OCI-LY3 (cell line): Measurements from ENCODE around the gene CROCC2.

Source experiments
- H2AFZ ChIP-seq: fragments of 200-600, 300-600 bp; shearing (Covaris generic); 2 replicates; pipeline ENCODE4 v1.6.0; 2014; ENCODE audit warnings: antibody characterized with exemption, low read depth, low read length
- H3K27ac ChIP-seq: fragments of 200-600, 300-600 bp; sonication (generic); 2 replicates; pipeline ENCODE4 v1.5.1; 2014; ENCODE audit warnings: mild to moderate bottlenecking, low read length, moderate library complexity, mixed read lengths
- H3K27me3 ChIP-seq: fragments of 200-600, 300-600 bp; sonication (generic); 2 replicates; pipeline ENCODE4 v1.6.1; 2014; ENCODE audit warnings: low read depth, low read length, mixed read lengths
- H3K36me3 ChIP-seq: fragments of 200-600, 300-600 bp; sonication (generic); replicated peaks from 2 replicates; pipeline ENCODE3; 2014; ENCODE audit warnings: low read depth, low read length, mixed read lengths
- H3K4me1 ChIP-seq: fragments of 300-600, 200-600 bp; sonication (generic); 2 replicates; pipeline ENCODE4 v1.6.1; 2014; ENCODE audit warnings: low read length, mixed read lengths
- H3K4me2 ChIP-seq: fragments of 200-600, 300-600 bp; sonication (generic); 2 replicates; pipeline ENCODE4 v1.6.1; 2014; ENCODE audit warnings: low read length, mixed read lengths
- H3K4me3 ChIP-seq: fragments of 300-600, 200-600 bp; sonication (generic); 2 replicates; pipeline ENCODE4 v1.5.1; 2014; ENCODE audit warnings: antibody characterized with exemption, mild to moderate bottlenecking, low read length, moderate library complexity
- H3K79me2 ChIP-seq: fragments of 300-600, 200-600 bp; shearing (Covaris generic); 2 replicates; pipeline ENCODE4 v1.6.1; 2014; ENCODE audit warnings: mild to moderate bottlenecking, low read length, mixed read lengths
- H3K9ac ChIP-seq: fragments of 300-600, 200-600 bp; shearing (Covaris generic); 2 replicates; pipeline ENCODE4 v1.6.0; 2014; ENCODE audit warnings: mild to moderate bottlenecking, low read length, moderate library complexity
- H3K9me3 ChIP-seq: fragments of 200-600, 300-600 bp; shearing (Covaris generic); 2 replicates; pipeline ENCODE4 v1.6.1; 2014; ENCODE audit warnings: low read length, mixed read lengths; ENCODE audit not compliant: insufficient read depth
- H4K20me1 ChIP-seq: fragments of 200-600, 300-600 bp; sonication (generic); 2 replicates; pipeline ENCODE4 v1.6.1; 2016; ENCODE audit warnings: low read length, mixed read lengths; ENCODE audit not compliant: insufficient read depth
- CTCF ChIP-seq: fragments of 200-600, 300-600 bp; sonication (generic); IDR thresholded peaks from 2 replicates; pipeline ENCODE4 v1.5.1; 2014; ENCODE audit warnings: antibody characterized with exemption, low read length, low read depth
- EZH2phosphoT487 ChIP-seq: fragments of 200-600 bp; shearing (Covaris generic); IDR thresholded peaks from 2 replicates; pipeline ENCODE4 v1.6.1; 2018; ENCODE audit warnings: antibody characterized with exemption, mixed run types, low read depth

Gene CROCC2

GRCh38 chr2:240967681-240968621, 61.8 kb downstream of the CROCC2 start:
- Histone ChIP-seq H3K9me3 (no peaks in the 10 kb centered on the region), H2AFZ (no peak overlapping the region), H3K4me2 (no peak overlapping the region), H3K79me2 (no peaks in the 10 kb centered on the region), H3K27ac (no peak overlapping the region), H3K36me3 (no peaks in the 10 kb centered on the region), H3K4me3 (no peak overlapping the region), H3K9ac (no peak overlapping the region), H4K20me1 (no peaks in the 10 kb centered on the region), H3K27me3 (0 out of 2 replicates have a peak, but pooled peaks cover 3% of the 10 kb centered on the region), H3K4me1 (no peaks in the 10 kb centered on the region)
- TF ChIP-seq CTCF, result no peak

- H3K36me3 ChIP-seq, result no peaks in the 10 kb centered on the region
- no peak overlapping the region for H2AFZ ChIP-seq
- H3K9me3 ChIP-seq, result no peaks in the 10 kb centered on the region
- H3K27me3 ChIP-seq, result 0 out of 2 replicates have a peak, but pooled peaks cover 3% of the 10 kb centered on the region
- H3K4me3 ChIP-seq, result no peak overlapping the region
- no peak overlapping the region for H3K4me2 ChIP-seq
- no peaks in the 10 kb centered on the region for H3K4me1 ChIP-seq
- H4K20me1 ChIP-seq, result no peaks in the 10 kb centered on the region
- no peak overlapping the region for H3K9ac ChIP-seq
- H3K27ac ChIP-seq, result no peak overlapping the region
- TF ChIP-seq EZH2phosphoT487, result no peak
- no peaks in the 10 kb centered on the region for H3K79me2 ChIP-seq
These were observed 62.8 kb downstream of the CROCC2 start for GRCh38 chr2:240968731-240969624.

- no peak overlapping the region for H3K4me3 ChIP-seq
- no peak for TF ChIP-seq CTCF
These were observed 64.0 kb downstream of the CROCC2 start for GRCh38 chr2:240970104-240970503.

GRCh38 chr2:240970816-240971215, 64.7 kb downstream of the CROCC2 start:
- TF ChIP-seq CTCF (no peak), EZH2phosphoT487 (no peak)
- H3K9ac ChIP-seq, result no peak overlapping the region
- H2AFZ ChIP-seq, result no peak overlapping the region
- no peaks in the 10 kb centered on the region for H4K20me1 ChIP-seq
- H3K27me3 ChIP-seq, result 0 out of 2 replicates have a peak, but pooled peaks cover 3% of the 10 kb centered on the region
- no peak overlapping the region for H3K27ac ChIP-seq
- H3K36me3 ChIP-seq, result no peaks in the 10 kb centered on the region
- no peak overlapping the region for H3K4me2 ChIP-seq
- H3K9me3 ChIP-seq, result no peaks in the 10 kb centered on the region
- H3K4me3 ChIP-seq, result no peak overlapping the region
- no peaks in the 10 kb centered on the region for H3K79me2 ChIP-seq
- no peaks in the 10 kb centered on the region for H3K4me1 ChIP-seq

More at GRCh38 chr2:240970104-240970503, 64.0 kb downstream of the CROCC2 start:
- no peaks in the 10 kb centered on the region for H3K36me3 ChIP-seq
- H3K4me2 ChIP-seq, result no peak overlapping the region
- H3K4me1 ChIP-seq, result no peaks in the 10 kb centered on the region
- no peaks in the 10 kb centered on the region for H3K9me3 ChIP-seq
- no peaks in the 10 kb centered on the region for H3K79me2 ChIP-seq
- no peak overlapping the region for H2AFZ ChIP-seq
- 0 out of 2 replicates have a peak, but pooled peaks cover 3% of the 10 kb centered on the region for H3K27me3 ChIP-seq
- no peak overlapping the region for H3K27ac ChIP-seq
- no peaks in the 10 kb centered on the region for H4K20me1 ChIP-seq
- no peak overlapping the region for H3K9ac ChIP-seq
